Epidermal melanocyte (primary cell): ENCODE results near the gene UGT1A7.
"Not testable (repeated sequence)": the region's sequence is repeated elsewhere in the genome, so short reads cannot be mapped to it uniquely, and the experiment has no call there.

Experiments used
- DNase-seq: peaks from one replicate; pipeline ENCODE4 v3.0.0; 2011; ENCODE audit warnings: low spot score; ENCODE audit not compliant: insufficient read length

The UGT1A7 gene

GRCh38 chr2:233712611-233713261 is 31.0 kb downstream of the UGT1A7 start, which contains the start of gene UGT1A5:
TSS of gene UGT1A5 (plus strand) at chr2:233712907. CDS start at chr2:233712992, 85 bp downstream.
- DNase-seq: no peak

DNA sequence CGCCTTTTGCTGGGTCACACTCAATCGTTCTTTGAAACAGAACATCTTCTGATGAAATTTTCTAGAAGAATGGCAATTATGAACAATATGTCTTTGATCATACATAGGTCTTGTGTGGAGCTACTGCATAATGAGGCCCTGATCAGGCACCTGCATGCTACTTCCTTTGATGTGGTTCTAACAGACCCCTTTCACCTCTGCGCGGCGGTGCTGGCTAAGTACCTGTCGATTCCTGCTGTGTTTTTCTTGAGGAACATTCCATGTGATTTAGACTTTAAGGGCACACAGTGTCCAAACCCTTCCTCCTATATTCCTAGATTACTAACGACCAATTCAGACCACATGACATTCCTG is 31.5 kb downstream of the UGT1A7 start:
- no peak for DNase-seq

- DNase-seq: no peak
These were observed 32.4 kb downstream of the UGT1A7 start for GRCh38 chr2:233714121-233714520.

DNA sequence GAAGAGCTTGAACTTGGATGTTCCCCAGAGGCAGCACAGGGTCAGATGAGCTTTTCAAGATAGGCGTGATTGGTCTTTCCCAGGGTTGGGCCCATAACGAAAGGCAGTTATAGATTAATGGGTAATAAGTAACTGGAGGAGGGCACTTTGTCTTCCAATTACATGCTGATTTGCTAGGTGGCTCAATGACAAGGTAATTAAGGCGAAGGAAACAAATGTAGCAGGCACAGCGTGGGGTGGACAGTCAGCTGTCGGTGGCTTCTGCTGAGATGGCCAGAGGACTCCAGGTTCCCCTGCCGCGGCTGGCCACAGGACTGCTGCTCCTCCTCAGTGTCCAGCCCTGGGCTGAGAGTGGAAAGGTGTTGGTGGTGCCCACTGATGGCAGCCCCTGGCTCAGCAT is 36.9 kb downstream of the UGT1A7 start, which contains the start of gene UGT1A4:
Gene UGT1A4 (plus strand): TSS at position 185 of the 400 bp plus-strand sequence. CDS start 85 bp downstream, at position 270.
- no peak for DNase-seq

DNA sequence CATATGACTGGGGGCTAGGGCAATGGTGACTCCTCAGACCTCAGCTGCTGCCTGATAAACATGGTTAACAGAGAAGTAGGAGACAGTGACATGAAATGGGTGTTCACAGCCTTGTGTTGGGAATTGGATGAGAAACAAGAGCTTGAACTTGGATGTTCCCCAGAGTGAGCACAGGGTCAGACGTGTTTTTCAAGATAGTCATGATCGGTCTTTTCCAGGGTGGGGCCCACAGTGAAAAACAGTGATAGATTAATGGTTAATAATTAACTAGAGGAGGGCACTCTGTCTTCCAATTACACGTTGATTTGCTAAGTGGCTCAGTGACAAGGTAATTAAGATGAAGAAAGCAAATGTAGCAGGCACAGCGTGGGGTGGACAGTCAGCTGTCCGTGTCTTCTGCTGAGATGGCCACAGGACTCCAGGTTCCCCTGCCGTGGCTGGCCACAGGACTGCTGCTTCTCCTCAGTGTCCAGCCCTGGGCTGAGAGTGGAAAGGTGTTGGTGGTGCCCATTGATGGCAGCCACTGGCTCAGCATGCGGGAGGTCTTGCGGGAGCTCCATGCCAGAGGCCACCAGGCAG is 47.1 kb downstream of the UGT1A7 start, which contains the start of gene UGT1A3:
Gene UGT1A3 (plus strand): TSS at position 320 of the 579 bp plus-strand sequence. CDS start 85 bp downstream, at position 405.
- no peak for DNase-seq

- not testable (repeated sequence) for DNase-seq
These were observed 55.4 kb downstream of the UGT1A7 start for GRCh38 chr2:233736868-233737653.

DNA sequence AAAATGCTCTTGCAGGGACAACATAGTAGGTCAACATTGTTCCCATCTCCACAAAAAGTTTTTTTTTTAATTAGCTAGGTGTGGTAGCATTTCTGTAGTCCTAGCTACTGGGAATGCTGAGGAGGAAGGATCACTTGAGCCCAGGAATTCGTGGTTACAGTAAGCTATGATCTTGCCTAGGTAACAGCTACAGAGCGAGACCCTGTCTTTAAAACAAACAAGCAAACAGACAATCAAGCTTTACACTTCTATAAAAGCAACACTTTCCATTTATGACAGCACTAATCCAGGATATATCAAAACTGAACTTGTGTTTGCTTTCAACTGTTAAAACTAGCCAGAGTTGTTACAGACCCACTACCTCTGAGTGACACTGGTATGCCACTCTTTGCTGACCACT is 59.2 kb downstream of the UGT1A7 start:
- no peak for DNase-seq

DNA sequence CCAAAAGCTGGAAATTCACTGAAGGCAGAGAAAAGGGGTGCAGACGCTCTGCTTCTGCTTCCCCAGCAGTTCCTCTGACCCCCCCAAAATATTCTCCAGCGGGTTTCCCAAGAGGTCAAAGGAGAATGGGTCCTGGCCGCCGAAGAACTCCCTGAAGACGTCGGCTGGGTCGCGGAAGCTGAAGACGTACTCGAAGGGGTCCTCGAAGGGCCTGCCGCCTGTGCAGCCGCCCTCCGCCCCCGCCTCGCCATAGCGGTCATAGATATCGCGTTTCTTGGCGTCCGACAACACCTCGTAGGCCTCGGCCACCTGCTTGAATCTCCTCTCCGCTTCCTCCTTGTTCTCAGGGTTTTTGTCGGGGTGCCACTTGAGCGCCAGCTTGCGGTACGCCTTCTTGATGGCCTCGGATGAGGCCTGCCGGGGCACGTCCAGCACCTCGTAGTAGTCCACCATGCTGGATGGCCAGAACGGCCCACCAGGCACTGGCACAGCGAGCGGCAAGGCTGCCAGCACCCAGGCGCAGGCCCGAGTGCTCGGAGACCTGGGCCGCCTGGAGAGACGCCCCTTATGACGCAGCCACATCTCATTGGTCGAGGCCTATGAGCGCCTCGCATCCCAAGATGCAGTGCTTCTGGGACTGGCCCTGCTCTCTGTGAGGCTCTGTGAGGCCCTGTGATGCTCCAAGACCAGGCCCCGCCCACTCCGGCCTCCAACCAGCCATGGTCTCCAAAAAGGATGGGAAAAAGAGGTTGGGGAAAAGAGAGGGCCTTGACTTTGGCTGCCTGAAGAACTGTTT is 62.0 kb downstream of the UGT1A7 start:
- no peak for DNase-seq

DNA sequence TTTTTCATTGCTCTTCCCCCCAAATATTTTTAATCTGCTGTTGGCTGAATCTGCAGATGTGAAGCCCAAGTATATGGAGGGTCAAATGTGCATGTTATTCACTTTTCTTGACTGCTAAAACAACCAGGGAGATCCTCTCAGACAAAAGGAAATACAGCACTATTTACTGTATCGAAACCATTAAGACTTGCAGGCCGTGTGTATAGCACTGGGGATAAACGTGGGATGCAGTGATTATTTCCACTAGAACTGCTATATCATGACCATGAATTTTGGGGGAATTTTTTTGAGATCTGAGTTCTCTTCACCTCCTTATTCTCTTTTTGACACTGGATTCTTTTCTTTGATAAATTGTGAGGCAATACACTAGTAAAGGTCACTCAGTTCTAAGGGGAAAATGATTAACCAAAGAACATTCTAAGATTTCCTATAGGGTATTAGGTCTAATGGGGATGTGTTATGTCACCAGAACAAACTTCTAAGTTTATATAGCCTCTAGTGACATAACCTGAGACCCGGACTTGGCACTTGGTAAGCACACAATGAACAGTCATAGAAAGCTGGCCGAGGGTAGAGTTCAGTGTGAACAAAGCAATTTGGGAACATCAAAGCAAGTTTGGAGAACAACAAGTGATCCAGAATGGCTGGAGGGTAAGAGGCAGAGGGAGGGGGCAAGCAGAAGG is 63.5 kb downstream of the UGT1A7 start:
- DNase-seq: no peak

- not testable (repeated sequence) for DNase-seq
These were observed 64.1 kb downstream of the UGT1A7 start for GRCh38 chr2:233745838-233746237.

GRCh38 chr2:233746475-233747282 is 65.0 kb downstream of the UGT1A7 start:
- DNase-seq: no peak

GRCh38 chr2:233747283-233747544 is 65.5 kb downstream of the UGT1A7 start:
- no peak for DNase-seq

GRCh38 chr2:233750689-233751088 is 69.0 kb downstream of the UGT1A7 start:
- not testable (repeated sequence) for DNase-seq

DNA sequence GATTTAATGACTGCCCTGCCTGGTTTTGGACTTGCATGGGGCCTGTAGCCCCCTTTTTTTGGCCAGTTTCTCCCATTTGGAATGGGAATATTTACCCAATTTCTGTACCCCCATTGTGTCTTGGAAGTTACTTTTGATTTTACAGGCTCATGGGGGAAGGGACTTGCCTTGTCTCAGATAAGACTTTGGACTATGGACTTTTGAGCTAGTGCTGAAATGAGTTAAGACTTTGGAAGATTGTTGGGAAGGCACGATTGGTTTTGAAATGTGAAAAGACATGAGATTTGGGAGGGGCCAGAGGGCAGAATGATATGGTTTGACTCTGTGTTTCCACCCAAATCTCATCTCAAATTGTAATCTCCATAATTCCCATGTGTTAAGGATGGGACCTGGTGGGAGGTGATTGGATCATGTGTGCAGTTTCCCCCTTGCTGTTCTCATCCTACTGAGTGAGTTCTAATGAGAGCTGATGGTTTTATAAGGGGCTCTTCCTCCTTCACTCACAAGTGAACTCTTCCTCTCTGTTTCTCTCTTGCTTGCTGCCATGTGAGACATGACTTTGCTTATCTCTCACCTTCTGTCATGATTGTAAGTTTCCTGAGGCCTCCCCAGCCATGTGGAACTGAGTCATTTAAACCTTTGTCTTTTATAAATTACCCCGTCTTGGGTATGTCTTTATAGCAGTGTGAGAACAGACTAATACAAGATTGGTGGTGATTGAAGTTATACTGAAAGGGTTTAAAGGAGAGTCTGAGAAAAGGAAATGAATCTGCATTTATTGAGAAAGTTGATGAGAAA is 69.7 kb downstream of the UGT1A7 start:
- not testable (repeated sequence) for DNase-seq

GRCh38 chr2:233754872-233755611 is 73.3 kb downstream of the UGT1A7 start:
- no peak for DNase-seq

DNA sequence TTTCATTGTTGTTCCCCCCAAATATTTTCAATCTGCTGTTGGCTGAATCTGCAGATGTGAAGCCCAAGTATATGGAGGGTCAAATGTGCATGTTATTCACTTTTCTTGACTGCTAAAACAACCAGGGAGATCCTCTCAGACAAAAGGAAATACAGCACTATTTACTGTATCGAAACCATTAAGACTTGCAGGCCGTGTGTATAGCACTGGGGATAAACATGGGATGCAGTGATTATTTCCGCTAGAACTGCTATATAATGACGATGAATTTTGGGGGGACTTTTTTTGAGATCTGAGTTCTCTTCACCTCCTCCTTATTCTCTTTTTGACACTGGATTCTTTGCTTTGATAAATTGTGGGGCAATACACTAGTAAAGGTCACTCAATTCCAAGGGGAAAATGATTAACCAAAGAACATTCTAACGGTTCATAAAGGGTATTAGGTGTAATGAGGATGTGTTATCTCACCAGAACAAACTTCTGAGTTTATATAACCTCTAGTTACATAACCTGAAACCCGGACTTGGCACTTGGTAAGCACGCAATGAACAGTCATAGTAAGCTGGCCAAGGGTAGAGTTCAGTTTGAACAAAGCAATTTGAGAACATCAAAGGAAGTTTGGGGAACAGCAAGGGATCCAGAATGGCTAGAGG is 74.9 kb downstream of the UGT1A7 start:
- DNase-seq: no peak

DNA sequence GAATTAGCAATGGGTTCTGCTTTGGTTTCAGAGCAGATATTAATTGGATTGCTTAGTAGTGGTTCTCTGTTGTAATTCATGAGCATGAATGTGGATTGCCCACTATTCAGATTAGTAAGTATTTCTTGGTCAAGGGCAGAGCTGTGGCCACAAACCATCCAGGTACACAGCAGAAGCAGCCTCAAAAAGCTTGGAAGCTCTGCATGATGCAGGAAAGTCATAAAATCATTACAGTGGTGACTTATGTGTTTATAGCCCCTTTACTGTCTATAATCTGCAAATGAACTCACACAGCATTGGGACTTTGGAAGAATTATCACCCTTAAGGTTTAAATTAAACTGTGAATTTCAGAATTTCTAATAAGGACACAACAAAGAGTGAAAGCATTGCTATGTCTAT is 76.4 kb downstream of the UGT1A7 start:
- DNase-seq: no peak

DNA sequence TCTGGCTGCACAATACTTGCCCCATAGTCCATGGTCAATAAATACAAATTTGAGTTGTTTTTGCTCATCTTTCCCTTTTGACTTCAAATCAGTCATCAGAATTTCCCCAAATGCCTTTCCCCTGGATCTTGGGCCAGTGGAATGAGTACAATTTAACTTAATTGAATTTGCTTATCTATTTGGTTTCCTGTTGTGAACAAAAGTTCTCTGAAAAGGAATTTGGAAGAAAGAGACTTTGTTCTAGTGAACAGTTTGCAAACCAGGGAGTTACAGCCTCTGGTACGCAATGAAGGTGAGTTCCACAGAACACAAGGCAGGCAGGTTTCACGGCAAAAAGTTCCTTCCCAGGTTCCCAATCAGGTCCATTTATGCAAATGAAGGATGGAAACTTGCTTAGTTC is 77.1 kb downstream of the UGT1A7 start:
- no peak for DNase-seq
